ENCODE data around the gene SYNJ2.

DNA sequence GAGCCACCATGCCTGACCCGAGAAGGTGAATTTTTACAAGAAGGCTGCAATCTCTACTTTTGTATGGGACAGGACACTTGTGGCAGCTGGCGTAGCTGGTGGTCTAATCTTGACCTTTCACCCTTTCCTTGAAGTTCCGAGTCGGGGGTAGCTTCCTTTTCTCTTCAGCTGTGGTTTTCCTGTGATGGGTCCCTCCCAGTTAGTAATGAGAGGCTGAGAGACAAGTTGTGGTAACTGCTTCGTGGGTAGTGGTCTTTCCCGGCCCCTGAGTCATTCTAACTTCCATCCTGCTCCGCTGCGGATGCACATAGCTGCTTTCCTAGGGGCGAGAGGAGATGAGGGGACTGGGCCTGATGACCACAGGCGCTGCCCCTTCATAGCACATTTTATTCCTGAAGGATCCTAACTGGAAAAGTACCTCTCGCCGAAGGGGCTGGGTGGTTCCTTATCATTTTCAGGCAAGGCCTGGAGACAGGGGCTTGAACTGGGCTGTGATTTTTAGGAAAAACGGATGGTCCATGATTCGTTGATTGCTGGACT is 3.1 kb downstream of the SYNJ2 start:
- TF ChIP-seq, protein P1, sequence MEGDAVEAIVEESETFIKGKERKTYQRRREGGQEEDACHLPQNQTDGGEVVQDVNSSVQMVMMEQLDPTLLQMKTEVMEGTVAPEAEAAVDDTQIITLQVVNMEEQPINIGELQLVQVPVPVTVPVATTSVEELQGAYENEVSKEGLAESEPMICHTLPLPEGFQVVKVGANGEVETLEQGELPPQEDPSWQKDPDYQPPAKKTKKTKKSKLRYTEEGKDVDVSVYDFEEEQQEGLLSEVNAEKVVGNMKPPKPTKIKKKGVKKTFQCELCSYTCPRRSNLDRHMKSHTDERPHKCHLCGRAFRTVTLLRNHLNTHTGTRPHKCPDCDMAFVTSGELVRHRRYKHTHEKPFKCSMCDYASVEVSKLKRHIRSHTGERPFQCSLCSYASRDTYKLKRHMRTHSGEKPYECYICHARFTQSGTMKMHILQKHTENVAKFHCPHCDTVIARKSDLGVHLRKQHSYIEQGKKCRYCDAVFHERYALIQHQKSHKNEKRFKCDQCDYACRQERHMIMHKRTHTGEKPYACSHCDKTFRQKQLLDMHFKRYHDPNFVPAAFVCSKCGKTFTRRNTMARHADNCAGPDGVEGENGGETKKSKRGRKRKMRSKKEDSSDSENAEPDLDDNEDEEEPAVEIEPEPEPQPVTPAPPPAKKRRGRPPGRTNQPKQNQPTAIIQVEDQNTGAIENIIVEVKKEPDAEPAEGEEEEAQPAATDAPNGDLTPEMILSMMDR (IDR thresholded peaks at IDR 0.05; ENCODE audit: low read length): no peak
- no peak for TF ChIP-seq EZH2phosphoT487 (IDR thresholded peaks at IDR 0.05; ENCODE audit: low read length)

All from MM.1S (cell line).